Muscle of leg (tissue), 11 donors: Measurements from ENCODE around the gene NFASC. TPM values are rescaled to one million over a fixed set of nuclear protein-coding genes. Genes with fewer than 3 reads are reported as not detected.

Source experiments
- DNase-seq: peaks from one replicate; pipeline ENCODE4 v3.0.0; 2013
- H3K27ac ChIP-seq: one replicate; pipeline ENCODE4 v1.5.1; 2013; ENCODE audit warnings: mild to moderate bottlenecking, low read length, control low read depth
- H3K27me3 ChIP-seq: one replicate; pipeline ENCODE4 v1.6.1; 2013; ENCODE audit warnings: low read length; ENCODE audit not compliant: control insufficient read depth, insufficient read depth
- H3K36me3 ChIP-seq: one replicate; pipeline ENCODE4 v1.6.1; 2013; ENCODE audit warnings: low read length; ENCODE audit not compliant: control insufficient read depth, insufficient read depth
- H3K4me1 ChIP-seq: one replicate; pipeline ENCODE4 v1.6.1; 2013; ENCODE audit warnings: low read length; ENCODE audit not compliant: control insufficient read depth, insufficient read depth
- H3K4me3 ChIP-seq: one replicate; pipeline ENCODE4 v1.5.1; 2013; ENCODE audit warnings: low read length, control low read depth
- H3K9me3 ChIP-seq: replicated peaks from 2 replicates; pipeline ENCODE4 v1.6.1; 2013; ENCODE audit warnings: low read depth, low read length; ENCODE audit not compliant: control insufficient read depth
- WGBS: methylation state at CpG from one replicate; pipeline ENCODE4 v1.1.5; 2013; ENCODE audit warnings: missing lambda C conversion rate; ENCODE audit not compliant: insufficient coverage; 5-methylcytosine and 5-hydroxymethylcytosine counted together
- polyA plus RNA-seq, 8 donors: library from polyadenylated mRNA; unstranded; fragments of 120-200 nt; gene quantifications; one replicate each; pipeline versions ENCODE4 v1.2.1 to v1.2.3, GENCODE V29; 2013; ENCODE audit warnings: inconsistent platforms in 1 of 8, low replicate concordance in 1 of 8; ENCODE audit not compliant: insufficient read length in 8 of 8, insufficient read depth in 1 of 8
- total RNA-seq: library from RNA; stranded (reverse); fragments of 120-200 nt; gene quantifications from one replicate; pipeline ENCODE4 v1.2.4, GENCODE V29; 2013

The NFASC gene
- total and polyA plus RNA-seq, 9 donors: 0.81 to 1.8 (median 1.1) TPM

DNA sequence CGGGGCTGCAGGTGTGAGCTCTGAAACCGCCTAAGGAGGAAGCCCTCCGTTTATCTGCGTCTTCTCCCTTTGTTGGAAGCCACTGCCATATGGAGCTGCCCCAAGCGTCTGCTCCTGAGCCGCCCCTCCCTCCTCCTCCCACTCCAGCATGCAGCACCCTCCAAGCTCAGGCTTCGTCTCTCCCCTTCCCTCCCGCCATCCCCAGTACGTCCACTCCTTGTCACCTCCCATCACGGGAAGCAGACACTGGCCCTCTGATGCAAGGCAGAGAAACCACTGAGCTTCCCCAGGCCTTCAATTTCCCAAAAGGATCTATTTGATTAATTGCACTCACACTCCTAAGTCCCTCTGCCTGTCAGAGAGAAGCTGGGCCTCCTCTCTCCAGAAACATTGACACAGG lies 52.5 kb downstream of the NFASC start:
- Histone ChIP-seq H3K36me3 (no peaks in the 10 kb centered on the region), H3K27ac (no peak overlapping the region), H3K4me3 (no peak overlapping the region), H3K9me3 (no peaks in the 10 kb centered on the region), H3K27me3 (peaks cover 4% of the 10 kb centered on the region), H3K4me1 (peaks cover 39% of the 10 kb centered on the region)
- no peak for DNase-seq
- WGBS: 18% methylated on average over 10 of the region's 10 CpGs

GRCh38 chr1:204923626-204924012 lies 53.0 kb downstream of the NFASC start:
- no CpG with 5 or more reads among the region's 4 CpGs for WGBS
- no peaks in the 10 kb centered on the region for H3K36me3 ChIP-seq
- no peak overlapping the region for H3K4me3 ChIP-seq
- H3K27ac ChIP-seq: no peak overlapping the region
- DNase-seq: no peak
- H3K4me1 ChIP-seq: peaks cover 39% of the 10 kb centered on the region
- no peaks in the 10 kb centered on the region for H3K9me3 ChIP-seq
- peaks cover 4% of the 10 kb centered on the region for H3K27me3 ChIP-seq

DNA sequence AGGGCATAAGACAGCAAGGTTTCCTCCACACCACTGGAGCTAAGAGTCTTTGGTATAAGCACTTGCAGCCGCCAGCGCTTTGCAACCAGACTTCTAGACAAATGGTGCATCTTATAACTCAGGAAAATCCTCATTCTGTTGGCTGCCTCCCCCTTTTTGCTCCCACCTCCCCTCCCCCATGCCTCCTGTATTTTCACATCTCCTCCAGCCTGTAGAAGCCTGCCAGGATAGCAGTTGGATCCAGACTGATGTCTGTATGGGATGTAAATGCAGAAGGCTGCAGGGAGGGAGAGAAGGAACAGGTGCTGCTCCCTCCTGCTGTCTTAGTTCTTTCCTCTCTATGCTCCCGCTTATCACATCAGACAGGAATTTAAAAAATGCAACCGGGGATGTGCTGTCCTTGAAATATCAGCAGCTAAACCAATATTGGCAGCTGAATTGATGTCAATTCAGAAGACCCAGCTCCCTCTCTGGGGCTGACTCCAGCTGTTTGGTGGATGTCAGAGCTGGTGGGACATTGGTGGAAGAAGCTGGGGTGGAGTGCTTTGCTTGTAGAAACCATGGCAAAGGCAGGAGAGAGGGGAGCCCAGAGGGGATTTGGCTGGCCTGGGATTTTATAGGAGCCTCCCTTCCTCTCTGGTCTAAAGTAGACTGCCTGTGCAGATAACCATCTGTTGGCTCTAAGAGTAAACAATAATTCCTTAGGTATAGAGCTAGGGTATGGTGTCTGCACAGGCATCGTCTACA lies 53.5 kb downstream of the NFASC start:
- Histone ChIP-seq H3K36me3 (no peaks in the 10 kb centered on the region), H3K9me3 (no peaks in the 10 kb centered on the region), H3K4me1 (peaks cover 41% of the 10 kb centered on the region), H3K27ac (no peak overlapping the region), H3K27me3 (peaks cover 4% of the 10 kb centered on the region), H3K4me3 (no peak overlapping the region)
- 33% methylated on average over 3 of the region's 5 CpGs for WGBS
- peak; percentile 52 for DNase-seq

- Histone ChIP-seq H3K9me3 (no peaks in the 10 kb centered on the region), H3K4me1 (peaks cover 41% of the 10 kb centered on the region), H3K27ac (no peak overlapping the region), H3K36me3 (no peaks in the 10 kb centered on the region), H3K27me3 (peaks cover 2% of the 10 kb centered on the region), H3K4me3 (no peak overlapping the region)
- WGBS: no CpG with 5 or more reads among the region's 1 CpG
- no peak for DNase-seq
Observed at GRCh38 chr1:204925701-204926100, 55.0 kb downstream of the NFASC start.

DNA sequence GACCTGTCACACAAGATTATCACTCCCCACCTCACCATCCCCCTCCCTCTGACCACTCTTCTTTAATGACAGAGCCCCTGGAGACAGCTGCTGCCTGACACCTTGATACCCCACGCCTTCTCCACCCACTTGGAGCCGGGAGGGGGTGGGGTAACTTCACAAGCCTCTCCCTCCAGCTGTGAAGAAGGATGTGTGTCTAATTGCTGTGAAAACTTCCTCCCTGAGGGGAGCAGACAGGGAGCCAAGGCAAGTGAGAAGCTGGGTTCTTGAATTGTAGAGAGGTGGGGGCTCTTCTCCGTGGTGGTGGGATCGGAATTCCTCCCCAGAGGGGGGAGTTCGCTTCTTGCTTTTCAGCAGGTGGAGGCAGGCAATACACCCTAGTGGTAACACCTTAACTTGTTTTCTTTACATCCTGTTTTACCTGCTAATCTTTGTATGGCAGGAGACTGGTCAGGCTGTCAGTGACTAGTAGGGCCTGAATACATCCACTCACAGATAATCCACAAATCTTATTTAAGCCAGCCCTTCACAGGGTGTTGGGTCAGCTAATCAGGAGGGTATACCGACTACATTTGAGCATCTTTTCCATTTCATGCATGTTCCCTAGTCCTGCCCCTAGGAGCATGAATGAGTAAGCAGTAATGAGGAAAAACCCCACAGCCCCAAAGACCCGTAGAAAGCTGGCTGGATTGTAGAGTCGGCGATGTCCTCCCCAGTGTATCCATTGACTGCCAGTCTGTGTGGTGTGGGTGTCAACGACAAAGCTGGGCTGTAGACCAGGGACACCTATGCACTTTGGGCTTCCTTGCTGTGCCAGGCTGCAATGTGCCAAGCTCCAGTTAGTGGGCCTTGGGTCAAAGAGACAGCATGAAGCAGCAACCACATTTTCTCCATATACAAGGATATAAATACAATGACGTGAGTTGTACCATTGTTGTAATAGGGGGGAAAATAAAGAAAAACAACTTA lies 57.3 kb downstream of the NFASC start:
- Histone ChIP-seq H3K36me3 (no peaks in the 10 kb centered on the region), H3K4me1 (peaks cover 29% of the 10 kb centered on the region), H3K27me3 (no peaks in the 10 kb centered on the region), H3K4me3 (no peak overlapping the region), H3K27ac (no peak overlapping the region), H3K9me3 (no peaks in the 10 kb centered on the region)
- no peak for DNase-seq
- 60% methylated on average over 2 of the region's 11 CpGs for WGBS

- Histone ChIP-seq H3K4me3 (no peak overlapping the region), H3K27ac (no peak overlapping the region), H3K9me3 (no peaks in the 10 kb centered on the region), H3K4me1 (peaks cover 20% of the 10 kb centered on the region), H3K27me3 (no peaks in the 10 kb centered on the region), H3K36me3 (no peaks in the 10 kb centered on the region)
- no peak for DNase-seq
- WGBS: 27% methylated on average over 3 of the region's 8 CpGs
Observed at GRCh38 chr1:204928671-204929486, 58.2 kb downstream of the NFASC start.

DNA sequence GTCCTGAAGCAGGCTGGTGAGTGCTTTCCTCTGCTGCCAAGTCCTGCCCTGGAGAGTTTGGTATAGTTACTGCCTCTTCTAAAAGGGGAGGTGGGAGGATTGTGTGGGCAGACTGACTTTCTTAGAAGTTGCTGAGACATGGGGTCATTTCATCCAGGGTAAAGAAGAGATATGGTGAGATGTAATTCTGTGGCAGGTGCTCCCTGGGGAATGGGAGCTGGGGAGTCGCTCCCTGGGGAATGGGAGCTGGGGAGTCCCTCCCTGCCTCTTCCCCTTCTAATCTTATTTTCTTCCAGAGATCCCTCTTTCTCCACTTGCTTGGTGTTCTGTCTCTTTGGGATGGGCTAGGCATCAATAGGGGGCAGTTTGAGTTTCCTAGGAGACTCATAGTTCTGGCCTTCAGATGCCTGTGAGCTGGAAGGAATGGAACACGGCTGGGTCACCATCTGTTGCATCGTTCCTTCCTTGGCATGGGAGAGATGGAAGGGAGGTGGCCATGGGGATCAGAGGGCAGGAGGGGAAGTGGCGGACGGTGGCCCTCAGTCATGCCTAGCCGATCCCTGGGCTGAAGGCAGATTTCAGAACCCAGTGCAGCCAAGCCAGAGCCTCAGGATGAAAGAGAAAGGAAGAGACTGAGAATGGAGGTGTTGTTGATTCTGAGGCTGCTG lies 59.0 kb downstream of the NFASC start:
- no peak overlapping the region for H3K27ac ChIP-seq
- H3K9me3 ChIP-seq: no peaks in the 10 kb centered on the region
- no peak overlapping the region for H3K4me3 ChIP-seq
- peaks cover 13% of the 10 kb centered on the region for H3K4me1 ChIP-seq
- 56% methylated on average over 5 of the region's 6 CpGs for WGBS
- H3K27me3 ChIP-seq: no peaks in the 10 kb centered on the region
- DNase-seq: no peak
- no peaks in the 10 kb centered on the region for H3K36me3 ChIP-seq

DNA sequence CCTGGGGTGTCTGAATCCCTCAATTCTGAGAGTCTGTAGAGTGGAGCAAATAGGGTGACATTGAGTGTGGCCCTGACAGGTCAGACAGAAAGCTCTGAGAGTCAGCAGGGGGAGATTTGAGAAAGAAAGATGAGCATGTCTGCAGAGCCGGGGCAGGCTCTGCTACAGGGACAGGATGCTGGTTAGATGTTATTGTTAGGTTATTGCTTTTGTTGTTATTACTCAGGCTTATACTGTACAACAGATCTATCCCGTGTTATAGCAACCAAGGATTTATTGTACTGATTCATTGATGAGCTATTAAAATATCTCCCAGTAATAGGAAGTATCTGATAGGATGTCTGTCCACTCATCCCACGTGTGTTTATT lies 59.5 kb downstream of the NFASC start:
- 60% methylated on average over 1 of the region's 3 CpGs for WGBS
- DNase-seq: no peak
- Histone ChIP-seq H3K27ac (no peak overlapping the region), H3K9me3 (no peaks in the 10 kb centered on the region), H3K36me3 (no peaks in the 10 kb centered on the region), H3K4me1 (peaks cover 8% of the 10 kb centered on the region), H3K27me3 (no peaks in the 10 kb centered on the region), H3K4me3 (no peak overlapping the region)

DNA sequence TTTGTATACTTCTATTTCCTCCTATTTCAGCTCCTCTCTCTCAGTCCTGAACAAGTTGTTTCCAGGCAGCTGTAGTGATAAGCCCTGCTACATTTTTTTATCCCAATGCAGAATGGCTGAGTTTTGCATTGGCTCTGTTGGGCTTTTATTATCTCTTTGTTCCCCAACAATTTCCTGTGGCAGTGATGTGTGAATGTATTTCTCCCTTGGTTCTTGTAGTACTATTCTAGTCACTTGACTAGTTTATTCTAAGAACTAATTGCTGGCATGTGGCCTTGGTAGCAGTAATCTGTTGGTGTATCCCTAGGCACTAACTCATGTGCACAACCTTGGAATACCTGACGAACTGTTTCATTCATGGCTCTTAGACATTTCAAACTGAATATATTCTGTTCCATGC lies 60.7 kb downstream of the NFASC start:
- Histone ChIP-seq H3K4me3 (no peak overlapping the region), H3K27me3 (no peaks in the 10 kb centered on the region), H3K9me3 (no peaks in the 10 kb centered on the region), H3K27ac (no peak overlapping the region), H3K4me1 (peaks cover 8% of the 10 kb centered on the region), H3K36me3 (no peaks in the 10 kb centered on the region)
- WGBS: 33% methylated on average over 1 of the region's 1 CpG
- no peak for DNase-seq
